Lung (tissue), 12 donors: ENCODE measurements around the gene VSNL1. TPM values are rescaled to one million over a fixed set of nuclear protein-coding genes. Genes with fewer than 3 reads are reported as not detected.

Experiments
- ATAC-seq: fragments of 200-7000 bp; cut with Tn5 transposase; one replicate; pipeline ENCODE4 v1.9.1; 2020; ENCODE audit warnings: moderate number of reproducible peaks; ENCODE audit not compliant: insufficient read depth, low FRiP score
- DNase-seq, 3 donors: peaks; one replicate each; pipeline ENCODE4 v3.0.0-alpha.2; 2013 to 2017
- H3K27ac ChIP-seq, 2 donors: one replicate each; pipeline ENCODE4 v1.5.1; 2013; ENCODE audit warnings: mild to moderate bottlenecking in 2 of 2, moderate library complexity in 2 of 2, control low read depth in 1 of 2, inconsistent platforms in 1 of 2, low read depth in 1 of 2, low read length in 1 of 2
- H3K27me3 ChIP-seq, 3 donors: one replicate each; pipeline ENCODE4 v1.5.1; 2013; ENCODE audit warnings: low read length in 2 of 3; ENCODE audit not compliant: control insufficient read depth in 3 of 3, insufficient read depth in 3 of 3
- H3K36me3 ChIP-seq, 4 donors: one replicate each; pipeline ENCODE4 v1.5.1; 2013; ENCODE audit warnings: low read length in 4 of 4, mild to moderate bottlenecking in 1 of 4, moderate library complexity in 1 of 4; ENCODE audit not compliant: control insufficient read depth in 4 of 4, insufficient read depth in 4 of 4
- H3K4me1 ChIP-seq, 5 donors: one replicate each; pipeline ENCODE4 v1.5.1; 2013; ENCODE audit warnings: low read length in 5 of 5, mild to moderate bottlenecking in 2 of 5, moderate library complexity in 1 of 5; ENCODE audit not compliant: control insufficient read depth in 5 of 5, insufficient read depth in 5 of 5
- H3K4me3 ChIP-seq: one replicate; pipeline ENCODE4 v1.5.1; 2013; ENCODE audit warnings: mild to moderate bottlenecking, control low read depth, moderate library complexity
- H3K9ac ChIP-seq, 2 donors: one replicate each; pipeline ENCODE4 v1.5.1; 2013; ENCODE audit warnings: low read length in 2 of 2, control low read depth in 1 of 2; ENCODE audit not compliant: insufficient read depth in 1 of 2
- H3K9me3 ChIP-seq, 4 donors: one replicate each; pipeline ENCODE4 v1.5.1; 2013; ENCODE audit warnings: low read length in 3 of 4, mild to moderate bottlenecking in 1 of 4, moderate library complexity in 1 of 4; ENCODE audit not compliant: control insufficient read depth in 4 of 4, insufficient read depth in 3 of 4
- WGBS, 2 donors: extraction: QIAGEN DNeasy Blood & Tissue Kit; methylation state at CpG; one replicate each; pipeline ENCODE4 v1.1.7; 2013; 5-methylcytosine and 5-hydroxymethylcytosine counted together
- polyA plus RNA-seq, 2 donors: library from polyadenylated mRNA; stranded (reverse); fragments of 200-250 nt; gene quantifications; one replicate each; pipeline ENCODE4 v1.2.1, GENCODE V29; 2013
- total RNA-seq, 2 donors: library from RNA; depleted of rRNA in 1 of 2; stranded (reverse); fragments of >200 nt in 1 of 2; gene quantifications; one replicate each; pipeline ENCODE4 v1.2.1, GENCODE V29; 2014 to 2021
- TF ChIP-seq, protein P1 (sequence below): IDR thresholded peaks from 2 replicates; pipeline ENCODE4 v1.5.1; 2012; ENCODE audit warnings: mild to moderate bottlenecking; ENCODE audit errors: control extremely low read depth, extremely low read depth
- donor health status: control.
- donor health status: control.
- donor health status: Bipolar disorder and iron deficiency.
- donor health status: healthy.
- donor health status: DM: yes; HTN: yes; CAD: no.

VSNL1 gene
- total and polyA plus RNA-seq, 4 donors = 0.87 to 6.9 (median 1.5) TPM

DNA sequence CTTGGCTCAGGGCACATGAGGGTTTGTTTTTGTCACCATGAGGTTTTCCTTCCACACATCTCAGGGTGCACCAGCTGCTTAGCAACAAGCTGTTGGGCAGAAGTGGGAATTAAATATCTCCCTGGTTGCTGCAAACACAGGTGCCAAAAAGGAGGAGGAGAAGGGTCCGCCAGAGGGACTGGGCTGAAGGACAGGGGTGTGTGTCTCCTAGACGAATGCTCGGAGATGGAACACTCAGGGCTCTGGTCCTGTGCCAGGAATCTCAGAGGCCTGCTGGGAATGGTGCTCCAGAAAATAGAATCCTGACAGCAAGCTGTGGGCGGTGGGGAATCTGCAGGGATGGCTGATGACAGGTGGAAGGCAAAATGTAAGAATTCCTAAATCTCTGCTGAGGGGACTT lies 94.5 kb downstream of the VSNL1 start:
- H3K9ac ChIP-seq = no peak overlapping the region
- no peak overlapping the region for H3K4me3 ChIP-seq
- H3K27me3 ChIP-seq = no peaks in the 10 kb centered on the region
- no peaks in the 10 kb centered on the region for H3K36me3 ChIP-seq
- ATAC-seq (no peak), DNase-seq (no peak)
- no peak overlapping the region for H3K27ac ChIP-seq
- TF ChIP-seq, protein P1, sequence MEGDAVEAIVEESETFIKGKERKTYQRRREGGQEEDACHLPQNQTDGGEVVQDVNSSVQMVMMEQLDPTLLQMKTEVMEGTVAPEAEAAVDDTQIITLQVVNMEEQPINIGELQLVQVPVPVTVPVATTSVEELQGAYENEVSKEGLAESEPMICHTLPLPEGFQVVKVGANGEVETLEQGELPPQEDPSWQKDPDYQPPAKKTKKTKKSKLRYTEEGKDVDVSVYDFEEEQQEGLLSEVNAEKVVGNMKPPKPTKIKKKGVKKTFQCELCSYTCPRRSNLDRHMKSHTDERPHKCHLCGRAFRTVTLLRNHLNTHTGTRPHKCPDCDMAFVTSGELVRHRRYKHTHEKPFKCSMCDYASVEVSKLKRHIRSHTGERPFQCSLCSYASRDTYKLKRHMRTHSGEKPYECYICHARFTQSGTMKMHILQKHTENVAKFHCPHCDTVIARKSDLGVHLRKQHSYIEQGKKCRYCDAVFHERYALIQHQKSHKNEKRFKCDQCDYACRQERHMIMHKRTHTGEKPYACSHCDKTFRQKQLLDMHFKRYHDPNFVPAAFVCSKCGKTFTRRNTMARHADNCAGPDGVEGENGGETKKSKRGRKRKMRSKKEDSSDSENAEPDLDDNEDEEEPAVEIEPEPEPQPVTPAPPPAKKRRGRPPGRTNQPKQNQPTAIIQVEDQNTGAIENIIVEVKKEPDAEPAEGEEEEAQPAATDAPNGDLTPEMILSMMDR = no peak
- peaks cover 0 to 2% (median 0%) of the 10 kb centered on the region in 4 donors for H3K9me3 ChIP-seq
- H3K4me1 ChIP-seq = no peaks in the 10 kb centered on the region
- WGBS, 2 donors = 73 to 89% methylated on average over 4 of the region's 4 CpGs

- no peaks in the 10 kb centered on the region for H3K4me1 ChIP-seq
- H3K9me3 ChIP-seq = no peaks in the 10 kb centered on the region
- no peak for DNase-seq
- TF ChIP-seq, protein P1 = no peak
- H3K36me3 ChIP-seq = no peaks in the 10 kb centered on the region
- 92 to 97% methylated on average over 3 of the region's 3 CpGs for WGBS, 2 donors
- H3K4me3 ChIP-seq = no peak overlapping the region
- no peak overlapping the region for H3K27ac ChIP-seq
- no peaks in the 10 kb centered on the region for H3K27me3 ChIP-seq
- ATAC-seq = no peak
- H3K9ac ChIP-seq = no peak overlapping the region
Observed at GRCh38 chr2:17636257-17636656, 95.8 kb downstream of the VSNL1 start.

- WGBS, 2 donors = 82 to 84% methylated on average over 8 of the region's 8 CpGs
- H3K9me3 ChIP-seq = no peaks in the 10 kb centered on the region
- ATAC-seq = no peak
- TF ChIP-seq, protein P1 = no peak
- no peaks in the 10 kb centered on the region for H3K27me3 ChIP-seq
- H3K4me1 ChIP-seq = no peaks in the 10 kb centered on the region
- no peaks in the 10 kb centered on the region for H3K36me3 ChIP-seq
- H3K4me3 ChIP-seq = no peak overlapping the region
- no peak for DNase-seq
- no peak overlapping the region for H3K9ac ChIP-seq
- H3K27ac ChIP-seq = no peak overlapping the region
Observed at GRCh38 chr2:17637131-17637906, 96.8 kb downstream of the VSNL1 start.
